Measurements from ENCODE around the gene CREB3.

- no peak for TF ChIP-seq CTCF (IDR thresholded peaks at IDR 0.05)
- TF ChIP-seq ZFX (IDR thresholded peaks at IDR 0.05; ENCODE audit: borderline replicate concordance), result no peak
Measured at GRCh38 chr9:35690294-35690613, 42.2 kb upstream of the CREB3 start.
